HG03442 (cell line): ENCODE measurements around the gene RBFOX2.

Experiments
- ATAC-seq: cut with Tn5 transposase; IDR thresholded peaks from one replicate; pipeline ENCODE4 v1.9.1; 2021; ENCODE audit warnings: mild to moderate bottlenecking, moderate library complexity; ENCODE audit not compliant: unreplicated experiment

Gene RBFOX2

DNA sequence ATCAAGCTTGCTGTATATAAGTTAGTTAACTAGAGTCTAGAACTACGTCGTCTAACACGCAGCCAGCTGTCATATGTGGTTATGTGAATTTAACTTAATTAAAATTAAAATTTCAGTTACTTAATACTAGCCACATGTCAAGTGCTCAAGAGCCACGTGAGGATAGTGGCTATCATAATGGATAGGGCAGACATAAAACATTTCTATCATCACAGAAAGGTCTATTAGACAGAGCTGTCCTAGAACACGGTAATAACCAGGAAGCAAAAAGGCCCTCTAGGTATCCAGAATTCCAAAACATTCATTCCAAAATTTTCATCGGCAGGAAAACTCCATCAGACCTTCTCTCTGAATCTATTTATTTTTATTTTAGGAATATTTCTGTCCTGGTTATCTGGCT lies 123.9 kb downstream of the RBFOX2 start:
- no peak for ATAC-seq

DNA sequence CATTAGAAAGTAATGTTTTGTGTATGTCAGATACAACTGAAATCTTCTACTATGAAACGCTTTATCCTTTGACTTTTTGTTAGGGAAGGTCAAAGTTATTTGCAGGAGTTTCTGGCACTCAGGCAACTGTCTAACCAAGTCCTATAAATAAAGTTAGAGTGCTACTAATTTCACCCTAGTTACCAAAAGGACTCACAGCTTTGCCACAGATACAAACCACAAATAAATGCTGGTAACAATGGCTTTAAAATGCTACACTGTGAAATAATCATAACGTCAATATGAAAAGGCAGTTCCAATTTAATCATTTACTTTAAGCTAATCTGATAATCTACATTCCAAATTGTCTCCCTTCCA lies 124.3 kb downstream of the RBFOX2 start:
- no peak for ATAC-seq

DNA sequence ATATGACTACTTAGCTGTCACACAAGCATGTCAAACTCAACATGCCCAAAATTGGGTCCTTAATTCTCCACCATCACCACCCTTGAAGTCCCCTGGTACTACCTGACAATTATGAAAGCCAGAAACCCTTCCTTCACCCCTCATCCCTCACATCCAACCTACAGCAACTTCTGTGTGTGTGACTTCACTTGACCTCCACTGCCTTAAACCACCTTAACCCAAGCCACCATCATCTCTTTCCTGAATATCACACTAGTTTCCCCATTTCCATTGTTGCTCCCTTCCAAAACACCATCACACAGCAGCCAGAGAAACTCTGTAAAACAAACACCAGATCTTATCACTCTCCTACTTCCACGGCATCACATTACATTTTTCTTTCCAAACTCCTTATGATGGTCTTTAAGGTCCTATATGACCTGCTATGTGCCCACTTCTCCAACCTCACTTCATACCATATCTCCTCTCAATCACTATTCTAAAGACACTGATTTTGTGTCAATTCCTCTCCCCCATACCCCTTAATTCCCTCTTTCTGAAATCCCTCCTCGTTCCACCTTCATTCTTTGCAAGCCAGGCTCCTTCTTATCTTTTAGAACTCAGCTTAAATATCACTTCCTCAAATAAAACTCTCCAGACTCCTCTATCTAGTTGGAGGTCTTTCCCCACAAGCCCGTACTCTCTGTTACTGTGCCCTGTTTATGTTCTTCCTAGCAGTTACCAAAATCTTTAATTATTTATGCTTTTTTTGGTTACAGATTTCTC lies 124.9 kb downstream of the RBFOX2 start:
- ATAC-seq, result no peak

DNA sequence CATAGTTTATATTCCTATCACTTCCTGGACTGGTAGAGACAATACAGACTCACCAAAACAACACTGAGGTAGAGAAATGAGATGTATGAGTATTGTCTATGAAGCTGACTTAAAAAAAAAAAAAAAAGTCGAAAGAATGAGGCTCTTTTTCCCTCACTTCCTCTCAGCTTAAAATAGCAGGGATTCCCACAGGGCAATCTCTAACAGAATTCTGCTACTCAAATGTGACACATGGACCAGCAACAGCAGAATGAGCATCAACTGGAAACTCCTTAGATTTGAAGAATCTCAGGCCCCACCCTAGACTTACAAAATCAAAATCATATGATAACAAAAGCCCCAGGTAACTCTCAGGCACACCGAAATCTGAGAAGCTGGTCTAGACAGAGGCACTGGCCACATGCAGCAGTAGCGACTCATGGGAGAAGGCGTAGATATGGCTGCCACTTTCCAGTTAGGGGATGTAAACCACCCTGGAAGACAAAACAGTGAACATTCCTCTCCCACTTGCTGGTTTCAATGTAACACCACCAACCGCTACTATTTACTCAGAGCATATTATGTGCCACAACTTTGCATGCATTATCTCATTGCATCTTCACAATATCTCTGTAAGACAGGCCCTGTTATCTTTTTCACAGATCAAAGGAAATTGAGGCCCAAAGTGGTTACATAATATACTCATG lies 128.0 kb downstream of the RBFOX2 start:
- ATAC-seq, result no peak

DNA sequence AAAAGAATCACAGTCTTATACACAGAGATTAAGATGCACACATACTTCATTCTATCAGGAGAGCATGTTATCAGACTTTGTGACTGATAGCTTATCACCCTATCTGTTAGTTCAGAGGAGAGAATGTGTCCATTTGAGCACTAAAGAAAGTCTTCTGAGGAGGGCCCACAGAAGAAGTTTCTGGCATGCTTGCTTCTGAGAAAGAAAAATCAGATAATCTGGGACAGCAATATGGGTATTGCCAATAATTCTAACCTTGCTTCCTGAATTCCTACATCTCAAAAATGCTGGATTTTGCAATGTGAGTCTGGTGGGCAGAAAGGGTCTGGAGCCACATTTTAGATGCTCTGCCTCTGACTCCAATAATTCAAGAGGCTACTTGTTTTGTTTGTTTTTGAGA lies 128.9 kb downstream of the RBFOX2 start:
- no peak for ATAC-seq

DNA sequence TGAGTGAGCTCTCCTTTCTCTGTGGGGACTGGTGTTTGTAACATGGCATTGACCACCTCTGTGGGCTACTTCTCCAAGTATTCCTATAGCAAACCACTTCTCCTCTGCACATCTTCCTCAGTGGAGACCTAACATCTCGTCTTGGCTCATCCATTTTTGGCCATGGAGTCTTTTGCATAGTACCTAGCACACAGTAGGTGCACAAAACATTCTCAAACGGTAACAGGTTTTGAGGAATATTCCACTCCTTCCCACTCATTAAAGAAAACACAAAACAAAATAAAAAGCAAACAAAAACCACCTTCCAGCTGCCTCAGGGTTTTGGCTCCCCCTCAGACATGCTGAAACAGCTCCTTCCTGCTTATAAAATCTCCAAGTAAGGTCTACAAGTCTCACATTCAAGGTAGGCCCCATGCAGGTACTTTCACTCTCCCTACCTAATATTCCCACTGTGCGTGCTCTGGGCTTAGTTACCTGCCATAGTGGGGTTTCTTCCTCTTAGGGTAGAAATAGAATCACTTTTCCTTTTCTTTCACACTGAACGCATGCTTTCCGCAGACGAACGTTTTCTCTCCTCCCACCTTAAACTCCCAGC lies 132.4 kb downstream of the RBFOX2 start:
- ATAC-seq, result no peak

DNA sequence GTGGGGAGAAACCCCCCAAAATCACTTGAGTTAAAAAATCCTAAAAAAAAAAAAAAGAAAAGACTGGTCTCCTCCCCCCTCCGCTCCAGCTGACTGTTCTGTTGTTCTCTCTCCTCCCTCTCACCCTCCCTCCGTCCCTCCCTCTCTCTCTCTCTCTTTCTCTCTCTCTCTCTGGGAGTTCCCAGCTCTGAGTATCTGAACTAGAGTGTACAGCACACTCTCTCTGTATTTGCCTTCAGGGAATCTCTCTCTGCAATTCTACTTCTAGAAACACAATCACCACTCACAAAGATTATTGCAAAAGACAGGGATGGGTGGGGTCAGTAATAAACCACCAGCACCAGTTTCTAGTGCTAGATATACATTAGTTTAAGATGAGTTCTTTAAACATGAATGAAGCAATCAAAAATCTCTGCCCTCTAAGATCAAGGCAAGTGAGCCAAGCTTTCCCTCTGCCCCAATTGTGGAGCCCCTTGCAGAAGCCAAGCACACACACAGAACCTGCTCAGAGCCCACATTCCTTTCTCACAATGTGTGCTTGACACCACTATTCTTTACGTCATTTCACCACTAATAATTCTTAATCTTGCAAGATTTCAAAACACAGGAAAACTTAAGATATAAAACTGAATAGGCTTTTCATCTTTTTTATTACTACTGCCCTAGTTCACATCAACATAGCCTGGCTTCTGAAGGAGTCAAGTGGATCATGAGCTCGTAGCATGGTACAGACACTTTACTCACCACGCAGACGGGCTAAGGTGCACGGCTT lies 133.5 kb downstream of the RBFOX2 start:
- no peak for ATAC-seq

DNA sequence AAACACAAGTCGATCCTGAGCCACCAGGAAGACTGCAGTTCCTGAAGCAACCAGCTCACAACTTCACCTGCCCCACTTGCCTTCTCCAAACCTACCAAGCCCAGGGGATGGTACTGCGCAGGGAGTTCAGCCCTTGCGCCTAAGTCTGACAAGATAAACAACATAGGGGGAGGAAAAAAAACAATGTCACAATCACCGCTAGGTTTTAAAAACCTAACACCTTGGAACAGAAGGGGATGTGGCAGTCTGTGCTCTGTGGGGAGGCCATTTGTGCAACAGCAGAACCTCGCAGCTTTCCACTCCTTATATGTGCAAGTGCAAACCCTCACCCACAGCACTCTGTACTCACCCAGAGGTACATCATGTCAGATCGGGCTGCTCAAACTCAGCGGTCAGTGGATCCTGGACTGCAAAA lies 134.2 kb downstream of the RBFOX2 start:
- ATAC-seq, result no peak

DNA sequence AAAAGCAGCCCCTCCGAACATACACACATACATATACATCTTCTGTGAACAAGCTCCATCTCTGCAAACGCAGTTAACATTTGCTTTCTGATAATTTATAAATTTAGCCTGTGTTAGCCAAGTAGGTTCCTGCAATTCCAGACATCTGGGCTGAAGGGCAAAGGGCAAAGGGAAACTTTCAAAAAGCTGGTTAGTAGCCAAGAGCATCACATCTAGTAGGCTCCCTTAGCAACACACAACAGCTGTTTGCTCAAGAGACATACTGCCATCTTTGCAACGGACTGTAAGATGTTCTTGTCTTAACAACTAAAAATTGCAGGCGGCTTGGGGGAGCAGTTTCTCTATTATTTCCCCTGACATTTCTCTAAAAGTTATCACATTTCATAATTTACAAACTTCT lies 134.9 kb downstream of the RBFOX2 start:
- ATAC-seq, result no peak

DNA sequence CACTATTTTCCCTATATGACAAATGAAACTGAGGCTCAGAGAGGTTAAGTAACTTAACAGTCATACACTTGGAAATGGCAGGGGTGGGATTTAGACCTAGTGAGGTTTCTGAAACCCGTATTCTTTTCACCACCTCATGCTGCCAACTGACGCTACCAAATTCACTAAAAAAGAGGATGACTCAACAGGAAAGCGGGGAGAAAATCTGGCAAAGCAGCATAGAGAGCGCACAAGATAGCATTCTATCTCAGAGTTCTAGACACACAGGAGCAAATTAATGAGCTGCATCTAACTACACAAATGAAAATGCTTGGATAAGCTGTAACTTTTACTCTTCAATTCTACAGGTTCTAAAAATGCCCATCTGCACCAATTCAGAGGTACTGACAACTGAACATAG lies 136.4 kb downstream of the RBFOX2 start:
- no peak for ATAC-seq

DNA sequence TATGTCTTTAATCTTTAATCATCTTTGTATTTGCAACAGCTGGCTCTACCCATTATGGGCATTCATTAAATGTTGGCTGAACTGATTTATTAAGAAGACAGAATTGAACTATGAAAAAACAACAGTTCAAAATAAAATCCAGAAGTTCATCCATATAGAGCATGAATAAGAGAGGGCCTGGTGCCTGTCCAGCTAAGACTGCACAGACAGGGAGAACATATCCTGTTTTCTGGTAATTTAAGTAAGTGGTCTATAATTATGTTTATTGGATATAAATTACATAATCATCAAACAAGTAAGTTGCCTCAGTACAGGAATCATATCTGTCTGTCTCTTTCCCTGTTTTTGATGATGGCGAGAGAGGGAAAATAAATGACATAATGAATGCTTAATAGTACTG lies 137.2 kb downstream of the RBFOX2 start:
- no peak for ATAC-seq

DNA sequence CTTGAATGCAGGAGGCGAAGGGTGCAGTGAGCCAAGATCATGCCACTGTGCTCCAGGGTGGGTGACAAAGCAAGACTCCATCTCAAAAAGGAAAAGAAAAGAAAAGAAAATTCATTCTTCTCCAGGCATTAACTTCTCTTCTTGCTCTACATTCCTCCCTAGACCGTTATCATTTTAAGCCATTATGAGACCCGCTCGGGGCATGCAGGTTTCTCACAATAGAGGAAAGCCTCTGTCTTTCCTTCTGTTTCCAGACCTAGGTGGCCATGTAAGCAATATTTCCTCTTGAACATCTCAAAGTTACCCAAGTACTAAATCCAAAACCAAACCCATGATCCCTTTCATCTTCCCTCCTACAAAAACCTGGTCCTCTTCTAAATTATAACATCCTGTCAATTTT lies 139.6 kb downstream of the RBFOX2 start:
- no peak for ATAC-seq

DNA sequence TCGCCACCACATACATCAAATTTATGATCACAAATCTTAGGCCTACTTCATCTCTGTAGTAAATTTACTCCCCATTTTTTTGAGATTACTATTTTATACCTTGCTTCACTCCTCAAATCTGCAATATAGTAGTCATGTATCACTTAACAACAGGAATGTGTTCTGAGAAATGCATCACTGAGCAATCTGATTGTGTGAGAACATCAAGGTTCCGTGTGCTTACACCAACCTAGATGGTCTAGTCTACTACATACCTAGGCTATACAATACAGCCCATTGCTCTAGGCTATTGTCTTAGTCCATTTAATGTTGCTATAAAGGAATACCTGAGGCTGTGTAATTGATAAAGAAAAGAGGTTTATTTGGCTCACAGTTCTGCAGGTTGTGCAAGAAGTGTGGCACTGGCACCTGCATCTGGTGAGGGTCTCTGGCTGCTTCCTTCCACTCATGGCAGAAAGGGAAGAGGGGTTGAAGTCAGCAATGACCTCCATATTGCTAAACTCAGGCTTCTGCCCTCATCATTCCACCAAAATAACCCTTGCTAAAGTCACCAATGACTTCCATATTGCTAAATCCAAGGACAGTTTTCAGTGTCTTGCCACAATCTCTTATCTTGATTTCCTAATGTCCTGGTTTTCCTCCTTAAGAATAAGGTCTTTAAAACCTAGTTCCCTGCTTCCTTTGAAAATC lies 140.3 kb downstream of the RBFOX2 start:
- no peak for ATAC-seq

DNA sequence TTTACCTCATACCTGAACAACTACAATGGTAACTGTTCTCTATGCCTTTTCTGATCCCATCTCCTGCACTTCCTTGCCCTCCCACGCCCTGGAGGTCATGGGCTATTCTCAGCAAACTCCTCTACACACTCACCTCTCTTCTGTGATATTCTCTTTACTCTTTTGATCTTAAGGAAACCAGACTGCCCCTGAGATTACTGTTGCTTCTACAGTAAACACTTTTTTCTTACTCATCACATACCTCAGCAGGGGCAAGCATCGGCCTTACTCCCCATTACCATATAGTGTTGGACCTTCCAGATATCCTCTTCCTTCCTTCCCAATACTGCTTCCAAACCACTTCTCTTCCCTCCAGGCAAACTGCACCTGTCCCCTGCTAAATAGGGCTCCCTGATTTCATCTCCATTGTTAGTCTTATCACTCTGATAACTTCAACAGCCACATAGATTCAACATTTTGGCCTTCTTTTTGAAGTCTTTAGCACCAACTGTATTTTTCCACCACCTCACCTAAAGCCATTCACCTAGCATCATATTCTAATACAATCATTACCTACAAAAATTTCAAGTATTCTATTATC lies 141.2 kb downstream of the RBFOX2 start:
- no peak for ATAC-seq

DNA sequence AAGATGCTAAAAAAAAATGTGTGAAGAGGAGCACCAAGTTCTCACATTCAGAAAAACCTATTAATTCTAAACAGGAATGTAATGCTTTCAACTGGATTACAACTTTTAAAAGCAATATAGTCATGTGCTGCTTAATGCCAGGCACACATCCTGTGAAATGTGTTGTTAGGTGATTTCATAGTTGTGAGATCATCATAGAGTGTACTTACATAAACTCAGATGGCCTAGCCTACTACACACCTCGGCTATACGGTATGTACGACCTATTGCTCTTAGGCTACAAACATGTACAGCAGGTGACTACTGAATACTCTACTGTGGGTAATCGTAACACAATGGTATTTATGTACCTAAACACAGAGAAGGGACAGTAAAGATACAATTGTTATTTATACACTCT lies 142.3 kb downstream of the RBFOX2 start:
- ATAC-seq, result no peak

DNA sequence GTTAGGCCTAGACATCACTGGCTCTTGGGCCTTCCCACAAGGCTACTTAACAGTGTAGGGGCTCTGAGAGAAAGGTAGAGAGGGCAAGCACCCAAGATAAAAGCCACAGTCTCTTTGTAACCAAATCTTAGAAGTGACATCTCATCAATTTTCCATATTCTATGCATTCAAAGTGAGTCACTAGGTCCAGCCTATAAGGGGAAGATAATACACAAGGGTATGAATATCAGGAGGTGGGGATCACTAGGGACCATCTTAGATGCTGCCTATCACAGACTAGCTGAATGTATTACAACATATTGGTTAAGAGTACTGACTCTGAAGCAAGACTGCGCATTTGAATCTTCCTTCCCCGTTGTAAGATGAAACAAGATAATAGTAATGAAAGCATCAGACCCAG lies 144.1 kb downstream of the RBFOX2 start:
- no peak for ATAC-seq

DNA sequence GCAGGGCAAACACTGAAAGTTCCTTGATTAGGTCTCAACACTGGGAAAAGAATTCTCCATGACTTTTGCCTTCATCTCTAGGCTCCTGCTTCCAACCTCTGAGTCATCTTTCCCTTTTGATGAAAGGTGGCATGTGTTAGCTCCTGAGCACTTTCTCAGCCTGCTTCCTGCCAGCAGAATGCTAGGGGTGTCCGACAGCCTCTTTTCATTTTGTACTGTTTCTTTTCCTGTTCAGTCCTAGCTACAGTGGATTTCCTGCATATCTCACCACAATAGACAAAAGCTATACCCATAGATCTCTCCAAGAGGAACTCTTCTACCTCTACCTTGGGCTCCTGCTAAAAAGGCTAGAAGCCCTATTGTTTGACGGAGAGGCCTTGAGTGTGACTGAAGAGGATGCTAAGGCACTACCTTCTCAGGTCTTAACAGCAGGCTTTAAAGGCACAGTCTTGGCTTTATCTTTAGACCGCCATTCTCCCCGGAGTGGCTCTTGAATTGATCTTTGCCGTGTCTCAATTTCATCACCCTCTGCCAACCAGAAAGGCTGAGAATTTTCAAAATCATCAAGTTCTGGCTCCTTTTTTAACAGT lies 145.5 kb downstream of the RBFOX2 start:
- no peak for ATAC-seq

DNA sequence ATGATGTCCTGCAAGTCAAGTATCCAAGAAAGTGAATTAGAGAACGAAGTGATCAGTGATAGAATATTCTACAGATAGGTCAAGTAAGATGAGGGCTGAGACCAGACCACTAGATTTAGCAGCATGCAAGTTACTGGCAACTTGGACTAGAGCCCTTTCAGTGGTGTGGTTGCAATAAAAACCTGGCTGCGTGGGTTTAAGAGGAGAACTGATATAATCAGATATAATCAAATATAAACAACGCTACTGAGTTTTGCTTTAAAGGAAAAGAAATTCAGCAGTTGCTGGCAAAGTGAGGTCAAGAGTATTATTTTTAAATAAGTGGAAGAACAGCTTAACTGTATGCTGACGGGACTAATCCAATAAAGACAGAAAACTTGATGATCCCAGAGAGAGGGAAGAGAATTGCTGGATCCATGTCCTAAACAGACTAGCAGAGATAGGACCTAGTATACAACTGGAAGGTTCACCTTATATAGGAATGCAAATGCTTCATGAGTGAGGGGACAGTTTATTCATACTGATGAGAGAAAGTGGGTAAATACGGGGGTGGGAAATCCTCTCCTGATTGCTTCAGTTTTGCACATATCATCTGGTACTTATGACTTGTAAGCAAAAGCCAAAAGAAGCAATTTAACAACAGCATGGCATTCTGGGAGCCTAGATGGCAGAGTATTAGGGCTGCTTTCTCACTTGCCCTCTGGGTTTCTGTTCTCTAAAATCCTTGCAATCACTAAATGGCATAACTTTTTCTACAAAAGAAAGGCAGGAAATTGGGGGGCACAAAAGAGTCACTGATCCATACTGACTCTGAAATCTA lies 146.2 kb downstream of the RBFOX2 start:
- ATAC-seq, result no peak

DNA sequence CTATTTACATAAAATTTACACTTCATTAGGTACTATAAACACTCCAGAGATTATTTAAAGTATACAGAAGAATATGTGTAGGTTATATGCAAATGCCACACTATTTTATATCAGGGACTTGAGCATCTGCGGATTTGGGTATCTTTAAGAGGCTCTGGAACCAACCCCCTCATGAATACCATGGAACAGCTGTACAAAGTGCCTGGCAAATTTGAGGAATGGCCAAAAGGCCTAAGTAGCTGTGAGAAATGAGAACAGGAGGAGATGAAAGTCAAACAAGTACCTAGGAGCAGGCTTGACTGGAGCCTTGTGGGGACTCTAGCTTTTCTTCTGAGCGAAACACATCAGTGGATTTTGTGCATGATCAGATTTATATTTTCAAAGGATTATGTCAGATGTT lies 149.3 kb downstream of the RBFOX2 start:
- ATAC-seq, result no peak
